Sigmoid colon (tissue), 7 donors: ENCODE results near the gene PICK1. TPM values are rescaled to one million over a fixed set of nuclear protein-coding genes. Genes with fewer than 3 reads are reported as not detected.
"Not testable (repeated sequence)": the region's sequence is repeated elsewhere in the genome, so short reads cannot be mapped to it uniquely, and the experiment has no call there.

ENCODE experiments used
- DNase-seq: peaks from one replicate; pipeline ENCODE4 v3.0.0-alpha.2; 2019
- H3K27ac ChIP-seq, 4 donors: fragments of 200-600 bp; sonication (generic); one replicate each; pipeline ENCODE4 v1.5.1; 2016 to 2019; ENCODE audit warnings: mild to moderate bottlenecking in 1 of 4
- H3K27me3 ChIP-seq, 3 donors: fragments of 200-600 bp; sonication (generic); one replicate each; pipeline ENCODE4 v1.5.1; 2019; ENCODE audit warnings: mild to moderate bottlenecking in 1 of 3
- H3K36me3 ChIP-seq, 4 donors: fragments of 200-600 bp; sonication (generic); one replicate each; pipeline ENCODE4 v1.5.1; 2016 to 2019
- H3K4me1 ChIP-seq, 4 donors: fragments of 200-600 bp; sonication (generic); one replicate each; pipeline ENCODE4 v1.5.1; 2017 to 2019
- H3K4me3 ChIP-seq, 4 donors: fragments of 200-600 bp; sonication (generic); one replicate each; pipeline ENCODE4 v1.5.1; 2017 to 2019; ENCODE audit warnings: mild to moderate bottlenecking in 2 of 4, moderate library complexity in 1 of 4
- H3K9me3 ChIP-seq, 4 donors: fragments of 200-600 bp in 3 of 4; sonication (generic) in 3 of 4; one replicate each; pipeline versions ENCODE4 v1.5.1 to v1.6.1; 2013 to 2019
- EP300 ChIP-seq, 4 donors: sonication (generic); formaldehyde crosslinking; IDR thresholded peaks; one replicate each; pipeline ENCODE4 v1.6.1; 2017; ENCODE audit warnings: antibody characterized with exemption in 4 of 4
- POLR2A ChIP-seq, 2 donors: fragments of 450-650 bp; IDR thresholded peaks; one replicate each; pipeline ENCODE4 v1.6.1; 2016; ENCODE audit warnings: antibody characterized with exemption in 2 of 2, mild to moderate bottlenecking in 2 of 2, moderate library complexity in 2 of 2
- POLR2AphosphoS5 ChIP-seq, 4 donors: sonication (generic); formaldehyde crosslinking; IDR thresholded peaks; one replicate each; pipeline ENCODE4 v1.6.1; 2017; ENCODE audit warnings: antibody characterized with exemption in 4 of 4
- WGBS, 2 donors: extraction: QIAGEN DNeasy Blood & Tissue Kit; methylation state at CpG; one replicate each; pipeline ENCODE4 v1.1.7; 2013; 5-methylcytosine and 5-hydroxymethylcytosine counted together
- intact Hi-C: fragments of 100-400 bp; cut with DNase I; formaldehyde crosslinking; loops from one replicate; pipeline ENCODE4 v1.15.1; 2023
- polyA plus RNA-seq, 3 donors: library from polyadenylated mRNA; stranded (reverse); fragments of 200-250 nt; gene quantifications; one replicate each; pipeline ENCODE4 v1.2.3, GENCODE V29; 2013
- total RNA-seq, 4 donors: library from RNA; depleted of rRNA; stranded (reverse); fragments of >200 nt; gene quantifications; one replicate each; pipeline ENCODE4 v1.1.0, GENCODE V29; 2016
- TF ChIP-seq, protein P1 (sequence below), 4 experiments: fragments of 450-650 bp in 3 of 4; fragments of 200-600 bp in 1 of 4; IDR thresholded peaks; one replicate each; pipeline ENCODE4 v1.5.1; 2016 to 2019; ENCODE audit warnings: antibody characterized with exemption in 4 of 4, mild to moderate bottlenecking in 3 of 4, moderate library complexity in 2 of 4
- donor health status: healthy with polysubstance abuse.
- donor health status: Bipolar disorder and iron deficiency.
- donor health status: healthy.

The PICK1 gene
- total and polyA plus RNA-seq, 7 donors, result 14.3 to 38.9 (median 21.0) TPM

- intact Hi-C loops, result no loop called here
- WGBS, 2 donors, result 57 to 63% methylated on average over 15 of the region's 15 CpGs
- peak overlapping the region; percentile 68 to 86 (median 74) for H3K27ac ChIP-seq
- peak in 3 of 4 donors; percentile 27 to 61 (median 48) for TF ChIP-seq POLR2AphosphoS5 (IDR thresholded peaks at IDR 0.05)
- TF ChIP-seq, protein P1, sequence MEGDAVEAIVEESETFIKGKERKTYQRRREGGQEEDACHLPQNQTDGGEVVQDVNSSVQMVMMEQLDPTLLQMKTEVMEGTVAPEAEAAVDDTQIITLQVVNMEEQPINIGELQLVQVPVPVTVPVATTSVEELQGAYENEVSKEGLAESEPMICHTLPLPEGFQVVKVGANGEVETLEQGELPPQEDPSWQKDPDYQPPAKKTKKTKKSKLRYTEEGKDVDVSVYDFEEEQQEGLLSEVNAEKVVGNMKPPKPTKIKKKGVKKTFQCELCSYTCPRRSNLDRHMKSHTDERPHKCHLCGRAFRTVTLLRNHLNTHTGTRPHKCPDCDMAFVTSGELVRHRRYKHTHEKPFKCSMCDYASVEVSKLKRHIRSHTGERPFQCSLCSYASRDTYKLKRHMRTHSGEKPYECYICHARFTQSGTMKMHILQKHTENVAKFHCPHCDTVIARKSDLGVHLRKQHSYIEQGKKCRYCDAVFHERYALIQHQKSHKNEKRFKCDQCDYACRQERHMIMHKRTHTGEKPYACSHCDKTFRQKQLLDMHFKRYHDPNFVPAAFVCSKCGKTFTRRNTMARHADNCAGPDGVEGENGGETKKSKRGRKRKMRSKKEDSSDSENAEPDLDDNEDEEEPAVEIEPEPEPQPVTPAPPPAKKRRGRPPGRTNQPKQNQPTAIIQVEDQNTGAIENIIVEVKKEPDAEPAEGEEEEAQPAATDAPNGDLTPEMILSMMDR (IDR thresholded peaks at IDR 0.05), result no peak
- no peaks in the 10 kb centered on the region for H3K27me3 ChIP-seq
- H3K4me1 ChIP-seq, result peaks cover 0 to 45% (median 26%) of the 10 kb centered on the region in 4 donors
- H3K36me3 ChIP-seq, result no peaks in the 10 kb centered on the region
- H3K4me3 ChIP-seq, result no peak overlapping the region
- H3K9me3 ChIP-seq, result no peaks in the 10 kb centered on the region
- DNase-seq, result peak; percentile 90
Observed at GRCh38 chr22:38034278-38034882, 22.8 kb upstream of the PICK1 start.

- Histone ChIP-seq H3K4me3 (no peak overlapping the region), H3K4me1 (peaks cover 0 to 44% (median 26%) of the 10 kb centered on the region in 4 donors), H3K9me3 (no peaks in the 10 kb centered on the region), H3K36me3 (no peaks in the 10 kb centered on the region), H3K27me3 (no peaks in the 10 kb centered on the region), H3K27ac (peak overlapping the region; percentile 68 to 86 (median 74))
- DNase-seq, result no peak
- intact Hi-C loops, result no loop called here
- WGBS, 2 donors, result 89 to 90% methylated on average over 11 of the region's 11 CpGs
- no peak for TF ChIP-seq POLR2A (IDR thresholded peaks at IDR 0.05)
- TF ChIP-seq EP300 (IDR thresholded peaks at IDR 0.05), result no peak
- no peak for TF ChIP-seq POLR2AphosphoS5 (IDR thresholded peaks at IDR 0.05)
- TF ChIP-seq, protein P1 (IDR thresholded peaks at IDR 0.05), result no peak
Observed at GRCh38 chr22:38034884-38035529, 22.2 kb upstream of the PICK1 start.

GRCh38 chr22:38035530-38035885 is 21.7 kb upstream of the PICK1 start:
- H3K27me3 ChIP-seq, result no peaks in the 10 kb centered on the region
- no peaks in the 10 kb centered on the region for H3K9me3 ChIP-seq
- H3K36me3 ChIP-seq, result no peaks in the 10 kb centered on the region
- TF ChIP-seq POLR2A (IDR thresholded peaks at IDR 0.05) (no peak), POLR2AphosphoS5 (IDR thresholded peaks at IDR 0.05) (no peak), EP300 (IDR thresholded peaks at IDR 0.05) (no peak)
- TF ChIP-seq, protein P1 (IDR thresholded peaks at IDR 0.05), result no peak
- H3K4me1 ChIP-seq, result peaks cover 0 to 41% (median 26%) of the 10 kb centered on the region in 4 donors
- peak overlapping the region; percentile 68 to 86 (median 74) for H3K27ac ChIP-seq
- WGBS, 2 donors, result 84 to 87% methylated on average over 9 of the region's 9 CpGs
- no peak overlapping the region for H3K4me3 ChIP-seq
- intact Hi-C loops, result no loop called here
- no peak for DNase-seq

- TF ChIP-seq POLR2A (IDR thresholded peaks at IDR 0.05) (no peak), EP300 (IDR thresholded peaks at IDR 0.05) (no peak), POLR2AphosphoS5 (IDR thresholded peaks at IDR 0.05) (no peak)
- TF ChIP-seq, protein P1 (IDR thresholded peaks at IDR 0.05), result no peak
- H3K9me3 ChIP-seq, result no peaks in the 10 kb centered on the region
- intact Hi-C loops, result no loop called here
- WGBS, 2 donors, result 85 to 87% methylated on average over 10 of the region's 10 CpGs
- DNase-seq, result no peak
- H3K27ac ChIP-seq, result peak overlapping the region; percentile 10 to 75 (median 73)
- peaks cover 0 to 41% (median 26%) of the 10 kb centered on the region in 4 donors for H3K4me1 ChIP-seq
- H3K27me3 ChIP-seq, result no peaks in the 10 kb centered on the region
- no peak overlapping the region for H3K4me3 ChIP-seq
- no peaks in the 10 kb centered on the region for H3K36me3 ChIP-seq
Observed at GRCh38 chr22:38036392-38037062, 20.7 kb upstream of the PICK1 start.

DNA sequence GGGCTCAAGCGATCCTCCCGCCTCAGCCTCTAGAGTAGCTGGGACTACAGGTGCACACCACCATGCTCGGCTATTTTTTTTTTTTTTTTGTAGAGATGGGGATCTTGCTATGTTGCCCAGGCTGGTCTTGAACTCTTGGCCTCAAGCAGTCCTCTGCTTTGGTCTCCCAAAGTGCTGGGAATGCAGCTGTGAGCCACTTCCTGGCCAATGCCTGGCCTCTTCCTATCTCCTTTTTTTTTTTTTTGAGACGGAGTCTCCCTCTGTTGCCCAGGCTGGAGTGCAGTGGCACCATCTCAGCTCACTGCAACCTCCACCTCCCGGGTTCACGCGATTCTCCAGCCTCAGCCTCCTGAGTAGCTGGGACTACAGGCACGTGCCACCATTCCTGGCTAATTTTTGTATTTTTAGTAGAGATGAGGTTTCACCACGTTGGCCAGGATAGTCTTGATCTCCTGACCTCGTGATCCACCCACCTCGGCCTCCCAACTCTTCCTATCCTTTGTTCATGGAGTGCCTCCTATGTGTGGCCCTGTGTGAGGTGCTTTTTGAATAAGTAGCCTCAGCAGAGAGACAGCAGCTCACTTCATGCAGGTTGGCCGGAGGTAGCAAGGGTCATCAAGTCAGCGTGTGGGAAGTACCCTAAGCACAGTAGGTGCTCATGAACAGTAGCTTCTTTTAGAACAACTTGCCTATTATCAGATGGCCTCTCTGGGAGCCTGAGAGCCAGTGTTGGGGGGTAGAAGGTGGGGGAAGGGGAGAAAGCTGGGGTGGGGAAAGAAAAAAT is 19.6 kb upstream of the PICK1 start:
- intact Hi-C loops, result not testable (repeated sequence)

More for the DNA sequence above, 19.6 kb upstream of the PICK1 start:
- H3K36me3 ChIP-seq, H3K9me3 ChIP-seq, H3K27me3 ChIP-seq, H3K4me3 ChIP-seq, DNase-seq: not testable (repeated sequence)
- H3K27ac ChIP-seq, result peak overlapping the region; percentile 31 to 74 (median 49)
- WGBS, 2 donors, result 91 to 92% methylated on average over 13 of the region's 13 CpGs
- peaks cover 0 to 38% (median 26%) of the 10 kb centered on the region in 4 donors for H3K4me1 ChIP-seq
